Fibroblast of lung (primary cell): ENCODE results near the gene SP140. TPM values are rescaled to one million over a fixed set of nuclear protein-coding genes. Genes with fewer than 3 reads are reported as not detected.

Experiments used
- DNase-seq, 2 donors: peaks; one replicate each; pipeline versions ENCODE4 v3.0.0 to v3.0.0-alpha.2; 2010; ENCODE audit warnings: low read depth in 2 of 2
- H2AFZ ChIP-seq: 2 replicates; pipeline ENCODE4 v1.5.1; 2012; ENCODE audit warnings: low read length, control low read depth, inconsistent platforms
- H3K27ac ChIP-seq: 2 replicates; pipeline ENCODE4 v1.5.1; 2011; ENCODE audit warnings: low read length, control low read depth; ENCODE audit not compliant: insufficient read depth
- H3K27me3 ChIP-seq: 2 replicates; pipeline ENCODE4 v1.5.1; 2011; ENCODE audit warnings: mild to moderate bottlenecking, low read length; ENCODE audit not compliant: control insufficient read depth, insufficient read depth
- H3K36me3 ChIP-seq: 2 replicates; pipeline ENCODE4 v1.5.1; 2011; ENCODE audit warnings: low read length; ENCODE audit not compliant: control insufficient read depth, insufficient read depth
- H3K4me1 ChIP-seq: 2 replicates; pipeline ENCODE4 v1.5.1; 2011; ENCODE audit warnings: low read length; ENCODE audit not compliant: control insufficient read depth, insufficient read depth; ENCODE audit errors: extremely low read depth
- H3K4me2 ChIP-seq: 2 replicates; pipeline ENCODE4 v1.5.1; 2011; ENCODE audit warnings: low read length, control low read depth; ENCODE audit not compliant: insufficient read depth; ENCODE audit errors: extremely low read depth
- H3K4me3 ChIP-seq, 4 experiments: fragments of 200-600 bp in 1 of 4; sonication (generic) in 1 of 4; replicated peaks in 1 of 4; 2 replicates each; pipeline ENCODE4 v1.5.1; 2011 to 2016; ENCODE audit warnings: low read length in 4 of 4, low read depth in 3 of 4, mild to moderate bottlenecking in 3 of 4, control low read depth in 2 of 4, inconsistent platforms in 1 of 4, mixed read lengths in 1 of 4; ENCODE audit not compliant: insufficient read depth in 1 of 4; ENCODE audit errors: control extremely low read depth in 1 of 4
- H3K79me2 ChIP-seq: 2 replicates; pipeline ENCODE4 v1.5.1; 2012; ENCODE audit warnings: mild to moderate bottlenecking, low read length, inconsistent platforms; ENCODE audit not compliant: control insufficient read depth, insufficient read depth
- H3K9ac ChIP-seq: 2 replicates; pipeline ENCODE4 v1.5.1; 2011; ENCODE audit warnings: mild to moderate bottlenecking, low read length, control low read depth; ENCODE audit not compliant: insufficient read depth
- H3K9me3 ChIP-seq: 2 replicates; pipeline ENCODE4 v1.5.1; 2012; ENCODE audit warnings: low read depth, low read length; ENCODE audit not compliant: control insufficient read depth, insufficient read depth
- H4K20me1 ChIP-seq: 2 replicates; pipeline ENCODE4 v1.5.1; 2011; ENCODE audit warnings: low read length; ENCODE audit not compliant: control insufficient read depth, insufficient read depth; ENCODE audit errors: extremely low read depth
- CTCF ChIP-seq, 2 donors: IDR thresholded peaks in 1 of 2; conservative IDR thresholded peaks in 1 of 2; 1 replicate in 1 of 2; 2 replicates in 1 of 2; pipeline ENCODE4 v1.5.1; 2011 to 2012; ENCODE audit warnings: low read length in 2 of 2, control low read depth in 1 of 2, inconsistent platforms in 1 of 2, low read depth in 1 of 2, mild to moderate bottlenecking in 1 of 2
- EZH2 ChIP-seq: IDR thresholded peaks from 2 replicates; pipeline ENCODE4 v1.5.1; 2012; ENCODE audit warnings: low read length, control low read depth, mild to moderate bottlenecking; ENCODE audit errors: missing control alignments
- polyA plus RNA-seq, 2 donors: library from polyadenylated mRNA; depleted of rRNA in 1 of 2; stranded (reverse) in 1 of 2; unstranded in 1 of 2; fragments of >200 nt; gene quantifications; 2 replicates each; pipeline ENCODE4 v1.2.1, GENCODE V29; 2011 to 2012; ENCODE audit warnings: missing spikeins in 1 of 2
- total RNA-seq: library from RNA; depleted of rRNA; stranded (reverse); fragments of >200 nt; gene quantifications from 2 replicates; pipeline ENCODE4 v1.2.1, GENCODE V29; 2014

SP140 gene
- total and polyA plus RNA-seq, 2 donors (not counting 1 experiment from before 2014, with no cell fraction given): 0.17 to 0.33 TPM

- Histone ChIP-seq H3K9ac (no peak overlapping the region), H3K27ac (no peak overlapping the region)
Measured at GRCh38 chr2:230329946-230330605, 104.5 kb downstream of the SP140 start.

GRCh38 chr2:230330725-230331124 is 105.2 kb downstream of the SP140 start:
- Histone ChIP-seq H3K27ac (no peak overlapping the region), H3K9me3 (no peaks in the 10 kb centered on the region), H3K36me3 (no peaks in the 10 kb centered on the region), H2AFZ (no peak overlapping the region), H4K20me1 (no peaks in the 10 kb centered on the region), H3K9ac (no peak overlapping the region), H3K79me2 (peaks cover 10% of the 10 kb centered on the region), H3K4me2 (no peak overlapping the region), H3K27me3 (no peaks in the 10 kb centered on the region), H3K4me3 (no peak overlapping the region), H3K4me1 (no peaks in the 10 kb centered on the region)
- no peak for TF ChIP-seq EZH2
- no peak for TF ChIP-seq CTCF (conservative IDR thresholded peaks at IDR 0.05 in 1 of 2, IDR thresholded peaks at IDR 0.05 in 1 of 2; ENCODE audit: low read depth in 1 of 2, low read length in 2 of 2)
- DNase-seq: peak; percentile 39 to 48

More at GRCh38 chr2:230329946-230330605, 104.5 kb downstream of the SP140 start:
- DNase-seq: no peak
- no peak overlapping the region for H3K4me3 ChIP-seq
- H3K4me2 ChIP-seq: no peak overlapping the region
- no peak overlapping the region for H2AFZ ChIP-seq
- TF ChIP-seq EZH2 (no peak), CTCF (conservative IDR thresholded peaks at IDR 0.05 in 1 of 2, IDR thresholded peaks at IDR 0.05 in 1 of 2; ENCODE audit: low read depth in 1 of 2, low read length in 2 of 2) (no peak)
- no peaks in the 10 kb centered on the region for H3K9me3 ChIP-seq
- H3K36me3 ChIP-seq: no peaks in the 10 kb centered on the region
- no peaks in the 10 kb centered on the region for H4K20me1 ChIP-seq
- H3K79me2 ChIP-seq: peaks cover 10% of the 10 kb centered on the region
- no peaks in the 10 kb centered on the region for H3K4me1 ChIP-seq
- no peaks in the 10 kb centered on the region for H3K27me3 ChIP-seq

- H3K9ac ChIP-seq: no peak overlapping the region
- no peak overlapping the region for H3K27ac ChIP-seq
- TF ChIP-seq CTCF (conservative IDR thresholded peaks at IDR 0.05 in 1 of 2, IDR thresholded peaks at IDR 0.05 in 1 of 2; ENCODE audit: low read depth in 1 of 2, low read length in 2 of 2): no peak
- no peak for TF ChIP-seq EZH2
- H3K4me3 ChIP-seq: no peak overlapping the region
- H4K20me1 ChIP-seq: no peaks in the 10 kb centered on the region
- no peaks in the 10 kb centered on the region for H3K9me3 ChIP-seq
- H3K4me2 ChIP-seq: no peak overlapping the region
- H2AFZ ChIP-seq: no peak overlapping the region
- no peaks in the 10 kb centered on the region for H3K36me3 ChIP-seq
- peak in 1 of 2 donors; percentile 13 for DNase-seq
- no peaks in the 10 kb centered on the region for H3K27me3 ChIP-seq
- no peaks in the 10 kb centered on the region for H3K79me2 ChIP-seq
- H3K4me1 ChIP-seq: no peaks in the 10 kb centered on the region
Measured at GRCh38 chr2:230335461-230335863, 109.9 kb downstream of the SP140 start.
